ENCODE measurements around the gene PPP2R2B.

GRCh38 chr5:146588331-146589027, 290.1 kb downstream of the PPP2R2B start:
- TF ChIP-seq POLR2A (IDR thresholded peaks at IDR 0.05), result no peak
- TF ChIP-seq, protein P1, sequence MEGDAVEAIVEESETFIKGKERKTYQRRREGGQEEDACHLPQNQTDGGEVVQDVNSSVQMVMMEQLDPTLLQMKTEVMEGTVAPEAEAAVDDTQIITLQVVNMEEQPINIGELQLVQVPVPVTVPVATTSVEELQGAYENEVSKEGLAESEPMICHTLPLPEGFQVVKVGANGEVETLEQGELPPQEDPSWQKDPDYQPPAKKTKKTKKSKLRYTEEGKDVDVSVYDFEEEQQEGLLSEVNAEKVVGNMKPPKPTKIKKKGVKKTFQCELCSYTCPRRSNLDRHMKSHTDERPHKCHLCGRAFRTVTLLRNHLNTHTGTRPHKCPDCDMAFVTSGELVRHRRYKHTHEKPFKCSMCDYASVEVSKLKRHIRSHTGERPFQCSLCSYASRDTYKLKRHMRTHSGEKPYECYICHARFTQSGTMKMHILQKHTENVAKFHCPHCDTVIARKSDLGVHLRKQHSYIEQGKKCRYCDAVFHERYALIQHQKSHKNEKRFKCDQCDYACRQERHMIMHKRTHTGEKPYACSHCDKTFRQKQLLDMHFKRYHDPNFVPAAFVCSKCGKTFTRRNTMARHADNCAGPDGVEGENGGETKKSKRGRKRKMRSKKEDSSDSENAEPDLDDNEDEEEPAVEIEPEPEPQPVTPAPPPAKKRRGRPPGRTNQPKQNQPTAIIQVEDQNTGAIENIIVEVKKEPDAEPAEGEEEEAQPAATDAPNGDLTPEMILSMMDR (IDR thresholded peaks at IDR 0.05), result no peak
